ENCODE results near the gene ZFYVE28. TPM values are rescaled to one million over a fixed set of nuclear protein-coding genes. Genes with fewer than 3 reads are reported as not detected.

Gene ZFYVE28
- total and polyA plus RNA-seq, 2 donors from 2014 or later = 8.0 to 18.9 TPM

- no peak for FAIRE-seq
- Histone ChIP-seq H3K4me3 (ENCODE audit: low read length in 3 of 3) (no peak overlapping the region), H3K36me3 (ENCODE audit: control insufficient read depth in 2 of 3, insufficient read depth in 3 of 3, low read length in 3 of 3) (no peaks in the 10 kb centered on the region), H3K27ac (ENCODE audit: low read depth in 2 of 2, low read length in 2 of 2) (no peak overlapping the region), H3K9me3 (ENCODE audit: control insufficient read depth in 2 of 3, insufficient read depth in 1 of 3, low read length in 3 of 3) (no peaks in the 10 kb centered on the region), H3K27me3 (ENCODE audit: control insufficient read depth, insufficient read depth, low read length) (no peaks in the 10 kb centered on the region), H3K4me1 (ENCODE audit: control insufficient read depth in 2 of 3, insufficient read depth in 2 of 3, low read depth in 1 of 3, low read length in 3 of 3) (peaks cover 0 to 4% (median 0%) of the 10 kb centered on the region in 3 donors), H3K9ac (ENCODE audit: low read length in 3 of 3) (no peak overlapping the region)
- intact Hi-C loops (cut with DNase I) = no loop called here
- TF ChIP-seq, protein P1, sequence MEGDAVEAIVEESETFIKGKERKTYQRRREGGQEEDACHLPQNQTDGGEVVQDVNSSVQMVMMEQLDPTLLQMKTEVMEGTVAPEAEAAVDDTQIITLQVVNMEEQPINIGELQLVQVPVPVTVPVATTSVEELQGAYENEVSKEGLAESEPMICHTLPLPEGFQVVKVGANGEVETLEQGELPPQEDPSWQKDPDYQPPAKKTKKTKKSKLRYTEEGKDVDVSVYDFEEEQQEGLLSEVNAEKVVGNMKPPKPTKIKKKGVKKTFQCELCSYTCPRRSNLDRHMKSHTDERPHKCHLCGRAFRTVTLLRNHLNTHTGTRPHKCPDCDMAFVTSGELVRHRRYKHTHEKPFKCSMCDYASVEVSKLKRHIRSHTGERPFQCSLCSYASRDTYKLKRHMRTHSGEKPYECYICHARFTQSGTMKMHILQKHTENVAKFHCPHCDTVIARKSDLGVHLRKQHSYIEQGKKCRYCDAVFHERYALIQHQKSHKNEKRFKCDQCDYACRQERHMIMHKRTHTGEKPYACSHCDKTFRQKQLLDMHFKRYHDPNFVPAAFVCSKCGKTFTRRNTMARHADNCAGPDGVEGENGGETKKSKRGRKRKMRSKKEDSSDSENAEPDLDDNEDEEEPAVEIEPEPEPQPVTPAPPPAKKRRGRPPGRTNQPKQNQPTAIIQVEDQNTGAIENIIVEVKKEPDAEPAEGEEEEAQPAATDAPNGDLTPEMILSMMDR (IDR thresholded peaks at IDR 0.05; ENCODE audit: borderline replicate concordance, extremely low read depth, insufficient read depth) = no peak
- DNase-seq = peak in 1 of 5 donors; percentile 67
These were observed 82.7 kb downstream of the ZFYVE28 start for GRCh38 chr4:2335729-2336101.

- peak in 1 of 5 donors; percentile 59 for DNase-seq
- Histone ChIP-seq H3K36me3 (ENCODE audit: control insufficient read depth in 2 of 3, insufficient read depth in 3 of 3, low read length in 3 of 3) (no peaks in the 10 kb centered on the region), H3K9me3 (ENCODE audit: control insufficient read depth in 2 of 3, insufficient read depth in 1 of 3, low read length in 3 of 3) (no peaks in the 10 kb centered on the region), H3K4me1 (ENCODE audit: control insufficient read depth in 2 of 3, insufficient read depth in 2 of 3, low read depth in 1 of 3, low read length in 3 of 3) (peaks cover 0 to 4% (median 0%) of the 10 kb centered on the region in 3 donors), H3K9ac (ENCODE audit: low read length in 3 of 3) (no peak overlapping the region), H3K27ac (ENCODE audit: low read depth in 2 of 2, low read length in 2 of 2) (no peak overlapping the region), H3K4me3 (ENCODE audit: low read length in 3 of 3) (no peak overlapping the region), H3K27me3 (ENCODE audit: control insufficient read depth, insufficient read depth, low read length) (no peaks in the 10 kb centered on the region)
- intact Hi-C loops (cut with DNase I) = no loop called here
- no peak for FAIRE-seq
- TF ChIP-seq, protein P1 (IDR thresholded peaks at IDR 0.05; ENCODE audit: borderline replicate concordance, extremely low read depth, insufficient read depth) = no peak
These were observed 83.4 kb downstream of the ZFYVE28 start for GRCh38 chr4:2334826-2335728.

GRCh38 chr4:2333916-2334644 is 84.4 kb downstream of the ZFYVE28 start:
- Histone ChIP-seq H3K4me1 (ENCODE audit: control insufficient read depth in 2 of 3, insufficient read depth in 2 of 3, low read depth in 1 of 3, low read length in 3 of 3) (peaks cover 0 to 4% (median 0%) of the 10 kb centered on the region in 3 donors), H3K27ac (ENCODE audit: low read depth in 2 of 2, low read length in 2 of 2) (no peak overlapping the region), H3K9ac (ENCODE audit: low read length in 3 of 3) (peak overlapping the region in 1 of 3 donors; percentile 34), H3K27me3 (ENCODE audit: control insufficient read depth, insufficient read depth, low read length) (no peaks in the 10 kb centered on the region), H3K9me3 (ENCODE audit: control insufficient read depth in 2 of 3, insufficient read depth in 1 of 3, low read length in 3 of 3) (peaks cover 0 to 3% (median 0%) of the 10 kb centered on the region in 3 donors), H3K36me3 (ENCODE audit: control insufficient read depth in 2 of 3, insufficient read depth in 3 of 3, low read length in 3 of 3) (no peaks in the 10 kb centered on the region), H3K4me3 (ENCODE audit: low read length in 3 of 3) (no peak overlapping the region)
- DNase-seq (peak in 1 of 5 donors; percentile 71), FAIRE-seq (no peak)
- TF ChIP-seq, protein P1 (IDR thresholded peaks at IDR 0.05; ENCODE audit: borderline replicate concordance, extremely low read depth, insufficient read depth) = no peak
- intact Hi-C loops (cut with DNase I) = no loop called here
